ENCODE measurements around the gene LMO7.

- TF ChIP-seq EZH2 (IDR thresholded peaks at IDR 0.05): no peak
- TF ChIP-seq FOXP2 (optimal IDR thresholded peaks at IDR 0.05; ENCODE audit: control extremely low read depth, extremely low read length, insufficient read depth): no peak
- no peak for TF ChIP-seq POLR2AphosphoS5 (IDR thresholded peaks at IDR 0.05; ENCODE audit: borderline replicate concordance, low read depth, low read length)
Observed at GRCh38 chr13:75754936-75755335, 118.8 kb downstream of the LMO7 start.

All from SK-N-MC (cell line).